ENCODE data around the gene TP53RK. TPM values are rescaled to one million over a fixed set of nuclear protein-coding genes. Genes with fewer than 3 reads are reported as not detected.

TP53RK gene
- total and polyA plus RNA-seq, 2 donors (not counting 1 experiment from before 2014, with no cell fraction given): 3.1 to 22.5 TPM

DNA sequence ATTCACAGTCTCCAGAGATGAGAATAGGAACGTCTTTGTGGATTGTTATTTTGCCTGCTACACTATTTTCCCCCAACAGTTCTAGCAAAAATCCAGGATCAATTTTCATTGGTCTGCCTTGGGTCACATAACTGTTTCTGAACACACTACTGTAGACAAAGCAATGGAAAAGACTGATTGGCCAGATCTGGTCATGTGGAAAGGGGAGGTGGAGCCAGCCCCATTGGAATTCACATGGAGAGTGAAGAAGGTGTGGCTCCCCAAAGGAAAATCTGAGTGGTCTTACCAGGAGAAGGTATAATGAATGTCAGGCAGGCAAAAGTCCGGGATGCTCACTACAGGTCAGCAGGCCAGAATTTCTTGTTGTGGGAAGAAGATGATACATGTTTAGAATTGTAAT, 9.5 kb upstream of the TP53RK start:
- H3K27ac ChIP-seq (ENCODE audit: low read length in 2 of 2): no peak overlapping the region
- H3K4me1 ChIP-seq (ENCODE audit: control insufficient read depth in 2 of 2, insufficient read depth in 2 of 2, low read length in 2 of 2): no peaks in the 10 kb centered on the region
- 100% methylated on average over 1 of the region's 2 CpGs for WGBS (ENCODE audit: insufficient coverage)
- Mint-ChIP-seq H3K4me3 (no peak overlapping the region), H3K27me3 (peaks cover 37% of the 10 kb centered on the region), H3K27ac (no peak overlapping the region), H3K9me3 (ENCODE audit: insufficient read depth) (no peaks in the 10 kb centered on the region), H3K4me1 (peaks cover 4% of the 10 kb centered on the region)
- TF ChIP-seq, protein P1, sequence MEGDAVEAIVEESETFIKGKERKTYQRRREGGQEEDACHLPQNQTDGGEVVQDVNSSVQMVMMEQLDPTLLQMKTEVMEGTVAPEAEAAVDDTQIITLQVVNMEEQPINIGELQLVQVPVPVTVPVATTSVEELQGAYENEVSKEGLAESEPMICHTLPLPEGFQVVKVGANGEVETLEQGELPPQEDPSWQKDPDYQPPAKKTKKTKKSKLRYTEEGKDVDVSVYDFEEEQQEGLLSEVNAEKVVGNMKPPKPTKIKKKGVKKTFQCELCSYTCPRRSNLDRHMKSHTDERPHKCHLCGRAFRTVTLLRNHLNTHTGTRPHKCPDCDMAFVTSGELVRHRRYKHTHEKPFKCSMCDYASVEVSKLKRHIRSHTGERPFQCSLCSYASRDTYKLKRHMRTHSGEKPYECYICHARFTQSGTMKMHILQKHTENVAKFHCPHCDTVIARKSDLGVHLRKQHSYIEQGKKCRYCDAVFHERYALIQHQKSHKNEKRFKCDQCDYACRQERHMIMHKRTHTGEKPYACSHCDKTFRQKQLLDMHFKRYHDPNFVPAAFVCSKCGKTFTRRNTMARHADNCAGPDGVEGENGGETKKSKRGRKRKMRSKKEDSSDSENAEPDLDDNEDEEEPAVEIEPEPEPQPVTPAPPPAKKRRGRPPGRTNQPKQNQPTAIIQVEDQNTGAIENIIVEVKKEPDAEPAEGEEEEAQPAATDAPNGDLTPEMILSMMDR (IDR thresholded peaks at IDR 0.05): no peak
- no peak for TF ChIP-seq EZH2 (IDR thresholded peaks at IDR 0.05; ENCODE audit: borderline replicate concordance, insufficient read depth, low read depth, low read length, poor library complexity, severe bottlenecking)
- H3K4me2 ChIP-seq (replicated peaks; ENCODE audit: low read depth, low read length, poor library complexity, severe bottlenecking): no peak overlapping the region
- H3K9me3 ChIP-seq (ENCODE audit: control extremely low read depth in 1 of 3, control insufficient read depth in 2 of 3, insufficient read depth in 1 of 3, low read length in 2 of 3): peaks cover 0 to 5% (median 0%) of the 10 kb centered on the region in 3 donors
- POLR2A ChIA-PET: no interaction called here
- intact Hi-C loops (cut with micrococcal nuclease): no loop called here
- H3K79me2 ChIP-seq (ENCODE audit: control insufficient read depth, insufficient read depth, low read length): no peaks in the 10 kb centered on the region
- H4K20me1 ChIP-seq (ENCODE audit: control insufficient read depth, insufficient read depth, low read length, poor library complexity, severe bottlenecking): no peaks in the 10 kb centered on the region
- CTCF ChIA-PET: no interaction called here
- DNase-seq (no peak), ATAC-seq (ENCODE audit: low read depth) (no peak)
- H3K27me3 ChIP-seq (replicated peaks in 1 of 4; ENCODE audit: control extremely low read depth in 1 of 4, control insufficient read depth in 3 of 4, insufficient read depth in 4 of 4, low read length in 3 of 4): peaks cover 0 to 17% (median 2%) of the 10 kb centered on the region in 4 experiments
- H3K4me3 ChIP-seq (ENCODE audit: control extremely low read depth in 1 of 5, extremely low read depth in 1 of 5, insufficient read depth in 1 of 5, low read depth in 2 of 5, low read length in 4 of 5): no peak overlapping the region
- H3K9ac ChIP-seq (ENCODE audit: low read length): no peak overlapping the region
- H3K36me3 ChIP-seq (replicated peaks in 1 of 2; ENCODE audit: control extremely low read depth in 1 of 2, control insufficient read depth in 1 of 2, extremely low read depth in 1 of 2, insufficient read depth in 2 of 2, low read length in 1 of 2): no peaks in the 10 kb centered on the region
- H2AFZ ChIP-seq (ENCODE audit: insufficient read depth, low read depth, low read length, poor library complexity, severe bottlenecking): no peak overlapping the region

DNA sequence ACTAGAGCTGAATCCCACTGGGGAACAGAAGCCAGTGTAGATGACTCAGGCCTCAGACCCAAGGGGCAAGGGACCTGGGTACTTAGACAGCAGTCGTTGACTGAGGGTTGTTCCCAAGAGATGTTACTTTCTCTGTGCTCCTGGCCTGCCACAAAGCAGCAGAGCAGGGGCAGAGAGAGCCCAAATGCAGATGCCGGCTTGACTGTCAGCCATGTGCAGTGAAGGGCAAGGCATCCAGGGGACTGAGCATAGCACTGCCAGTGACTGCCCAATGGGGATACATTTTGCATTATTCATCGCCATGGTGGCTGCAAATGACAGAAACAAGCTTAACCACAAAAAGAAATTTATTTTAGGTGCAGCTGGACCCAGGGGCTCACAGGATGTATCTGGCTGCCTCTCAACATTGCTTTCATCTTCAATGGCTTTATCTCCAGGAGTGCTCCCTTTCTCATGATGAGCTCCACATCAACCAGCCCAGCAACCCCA, 7.6 kb upstream of the TP53RK start:
- Histone ChIP-seq H4K20me1 (ENCODE audit: control insufficient read depth, insufficient read depth, low read length, poor library complexity, severe bottlenecking) (no peaks in the 10 kb centered on the region), H2AFZ (ENCODE audit: insufficient read depth, low read depth, low read length, poor library complexity, severe bottlenecking) (no peak overlapping the region), H3K79me2 (ENCODE audit: control insufficient read depth, insufficient read depth, low read length) (no peaks in the 10 kb centered on the region), H3K4me1 (ENCODE audit: control insufficient read depth in 2 of 2, insufficient read depth in 2 of 2, low read length in 2 of 2) (no peaks in the 10 kb centered on the region), H3K9ac (ENCODE audit: low read length) (no peak overlapping the region), H3K4me3 (ENCODE audit: control extremely low read depth in 1 of 5, extremely low read depth in 1 of 5, insufficient read depth in 1 of 5, low read depth in 2 of 5, low read length in 4 of 5) (no peak overlapping the region), H3K27me3 (replicated peaks in 1 of 4; ENCODE audit: control extremely low read depth in 1 of 4, control insufficient read depth in 3 of 4, insufficient read depth in 4 of 4, low read length in 3 of 4) (peaks cover 0 to 17% (median 2%) of the 10 kb centered on the region in 4 experiments), H3K9me3 (ENCODE audit: control extremely low read depth in 1 of 3, control insufficient read depth in 2 of 3, insufficient read depth in 1 of 3, low read length in 2 of 3) (peaks cover 0 to 5% (median 0%) of the 10 kb centered on the region in 3 donors), H3K27ac (ENCODE audit: low read length in 2 of 2) (no peak overlapping the region), H3K36me3 (replicated peaks in 1 of 2; ENCODE audit: control extremely low read depth in 1 of 2, control insufficient read depth in 1 of 2, extremely low read depth in 1 of 2, insufficient read depth in 2 of 2, low read length in 1 of 2) (no peaks in the 10 kb centered on the region), H3K4me2 (replicated peaks; ENCODE audit: low read depth, low read length, poor library complexity, severe bottlenecking) (no peak overlapping the region)
- ATAC-seq (ENCODE audit: low read depth): no peak
- H3K4me3 Mint-ChIP-seq: no peak overlapping the region
- peaks cover 4% of the 10 kb centered on the region for H3K4me1 Mint-ChIP-seq
- no peak for DNase-seq
- 2% methylated on average over 3 of the region's 3 CpGs for WGBS (ENCODE audit: insufficient coverage)
- H3K9me3 Mint-ChIP-seq (ENCODE audit: insufficient read depth): no peaks in the 10 kb centered on the region
- H3K27ac Mint-ChIP-seq: no peak overlapping the region
- POLR2A ChIA-PET: no interaction called here
- intact Hi-C loops (cut with micrococcal nuclease): no loop called here
- H3K27me3 Mint-ChIP-seq: peaks cover 32% of the 10 kb centered on the region
- no peak for TF ChIP-seq EZH2 (IDR thresholded peaks at IDR 0.05; ENCODE audit: borderline replicate concordance, insufficient read depth, low read depth, low read length, poor library complexity, severe bottlenecking)
- TF ChIP-seq, protein P1 (IDR thresholded peaks at IDR 0.05): no peak
- CTCF ChIA-PET: interaction anchor here (1.7 kb wide), 1 partner anchor 16 kb away, joined by 5 read pairs; no protein-coding TSS in a partner anchor

Data from B cell (primary cell).